ENCODE measurements around the gene DCPS.

The DCPS gene

DNA sequence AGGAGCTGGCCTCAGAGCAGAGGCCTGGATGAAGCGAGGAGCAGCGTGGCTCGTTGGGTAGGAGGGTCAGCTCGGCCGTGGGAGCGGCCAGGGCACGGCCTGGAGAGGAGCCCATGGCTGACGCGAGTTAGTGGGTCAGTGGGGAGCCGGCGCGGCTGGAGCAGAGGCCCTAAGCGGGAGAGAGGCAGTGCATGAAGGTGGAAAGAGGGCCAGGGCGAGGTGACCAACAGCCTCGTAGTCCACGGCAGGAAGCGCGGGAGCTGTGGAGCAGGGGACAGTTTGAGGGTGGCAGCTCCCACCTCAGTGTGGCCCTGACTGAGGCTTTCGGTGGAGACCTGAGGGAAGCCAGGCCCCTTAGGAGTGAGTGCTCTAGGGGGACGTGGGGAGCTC lies 24.1 kb downstream of the DCPS start:
- H3K4me3 ChIP-seq (ENCODE audit: low read depth, low read length): no peak overlapping the region
- TF ChIP-seq CTCF (IDR thresholded peaks at IDR 0.05; ENCODE audit: borderline replicate concordance, insufficient read depth, low read depth, low read length): no peak

GRCh38 chr11:126328444-126328843 lies 24.6 kb downstream of the DCPS start:
- no peak overlapping the region for H3K4me3 ChIP-seq (ENCODE audit: low read depth, low read length)
- no peak for TF ChIP-seq CTCF (IDR thresholded peaks at IDR 0.05; ENCODE audit: borderline replicate concordance, insufficient read depth, low read depth, low read length)

GRCh38 chr11:126328938-126329643 lies 25.2 kb downstream of the DCPS start:
- no peak for TF ChIP-seq CTCF (IDR thresholded peaks at IDR 0.05; ENCODE audit: borderline replicate concordance, insufficient read depth, low read depth, low read length)
- no peak overlapping the region for H3K4me3 ChIP-seq (ENCODE audit: low read depth, low read length)

DNA sequence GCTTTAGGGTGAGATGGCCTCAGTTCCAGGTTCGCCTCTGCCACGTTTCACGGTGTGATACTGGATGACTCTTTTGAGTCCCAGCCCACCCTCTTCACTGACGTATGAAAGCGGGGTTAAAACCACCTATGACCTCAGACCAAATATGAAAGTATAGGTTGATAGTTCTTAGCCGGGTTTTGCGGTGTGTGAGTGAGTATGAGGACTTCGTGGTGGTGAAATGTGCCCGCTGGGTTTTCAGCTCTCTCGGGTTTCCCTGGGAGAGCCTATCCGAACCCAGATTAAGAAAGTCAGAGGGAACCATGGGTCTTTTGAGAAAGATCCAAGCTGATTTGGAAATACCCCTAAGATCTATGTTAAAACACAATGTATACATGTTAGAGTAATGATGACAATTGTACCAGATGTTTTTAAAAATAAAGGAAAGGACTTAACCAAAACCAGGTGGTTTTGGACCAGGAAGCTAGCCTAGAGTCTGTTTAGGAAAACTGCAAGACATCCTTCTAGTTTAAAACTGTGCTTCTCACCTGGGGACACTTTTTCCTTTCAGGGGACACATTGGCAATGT lies 25.9 kb downstream of the DCPS start:
- no peak overlapping the region for H3K4me3 ChIP-seq (ENCODE audit: low read depth, low read length)
- no peak for TF ChIP-seq CTCF (IDR thresholded peaks at IDR 0.05; ENCODE audit: borderline replicate concordance, insufficient read depth, low read depth, low read length)

DNA sequence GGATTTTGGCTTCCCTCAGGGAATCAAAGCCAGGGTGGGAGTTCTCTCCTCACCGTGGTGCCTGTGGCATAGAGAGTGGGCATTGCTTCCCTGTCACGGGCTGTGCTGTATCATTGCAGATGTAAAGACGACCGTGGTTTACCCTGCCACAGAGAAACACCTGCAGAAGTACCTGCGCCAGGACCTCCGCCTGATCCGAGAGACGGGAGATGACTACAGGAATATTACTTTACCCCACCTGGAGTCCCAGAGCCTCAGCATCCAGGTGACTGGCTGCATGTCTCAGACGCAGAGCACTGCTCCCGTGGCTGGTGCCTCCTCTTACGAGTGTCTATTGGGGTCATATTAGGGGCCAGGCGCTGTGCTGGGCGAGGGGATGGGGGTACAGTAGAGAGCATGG lies 27.4 kb downstream of the DCPS start:
- no peak for TF ChIP-seq CTCF (IDR thresholded peaks at IDR 0.05; ENCODE audit: borderline replicate concordance, insufficient read depth, low read depth, low read length)

GRCh38 chr11:126332221-126332711 lies 28.4 kb downstream of the DCPS start:
- H3K4me3 ChIP-seq (ENCODE audit: low read depth, low read length): no peak overlapping the region

More for the DNA sequence above, 27.4 kb downstream of the DCPS start:
- H3K4me3 ChIP-seq (ENCODE audit: low read depth, low read length): no peak overlapping the region

More at GRCh38 chr11:126332221-126332711, 28.4 kb downstream of the DCPS start:
- TF ChIP-seq CTCF (IDR thresholded peaks at IDR 0.05; ENCODE audit: borderline replicate concordance, insufficient read depth, low read depth, low read length): no peak

Data from GM12875 (cell line).